Loucy (cell line): Measurements from ENCODE around the gene FGFR2.

Experiments used
- H2AFZ ChIP-seq: fragments of 200-600 bp; sonication (generic); 2 replicates; pipeline ENCODE4 v1.6.0; 2016; ENCODE audit warnings: antibody characterized with exemption, mild to moderate bottlenecking, low read length, moderate library complexity
- H3F3A ChIP-seq: fragments of 200-600 bp; 2 replicates; pipeline ENCODE4 v1.6.0; 2016; ENCODE audit warnings: antibody characterized with exemption, low read depth, mild to moderate bottlenecking
- H3K27me3 ChIP-seq: fragments of 200-600 bp; sonication (generic); 2 replicates; pipeline ENCODE4 v1.6.1; 2014; ENCODE audit warnings: low read length, mild to moderate bottlenecking; ENCODE audit not compliant: insufficient read depth, poor library complexity, severe bottlenecking
- H3K36me3 ChIP-seq: fragments of 200-600 bp; sonication (generic); 2 replicates; pipeline ENCODE4 v1.6.1; 2016; ENCODE audit warnings: low read length; ENCODE audit not compliant: insufficient read depth
- H3K4me1 ChIP-seq: fragments of 200-600 bp; sonication (generic); 2 replicates; pipeline ENCODE4 v1.5.1; 2014; ENCODE audit warnings: low read length, mild to moderate bottlenecking; ENCODE audit not compliant: insufficient read depth, poor library complexity, severe bottlenecking
- H3K4me2 ChIP-seq: fragments of 200-600 bp; sonication (generic); 2 replicates; pipeline ENCODE4 v1.6.0; 2014; ENCODE audit warnings: antibody characterized with exemption, low read length, low read depth, mild to moderate bottlenecking; ENCODE audit not compliant: poor library complexity, severe bottlenecking
- H3K4me3 ChIP-seq: fragments of 200-600 bp; sonication (generic); 2 replicates; pipeline ENCODE4 v1.5.1; 2014; ENCODE audit warnings: low read length, mild to moderate bottlenecking, mixed read lengths; ENCODE audit not compliant: poor library complexity, severe bottlenecking
- H3K79me2 ChIP-seq: fragments of 200-600 bp; sonication (generic); 2 replicates; pipeline ENCODE4 v1.6.1; 2014; ENCODE audit warnings: low read length; ENCODE audit not compliant: insufficient read depth
- H3K9ac ChIP-seq: fragments of 200-600 bp; sonication (generic); 2 replicates; pipeline ENCODE4 v1.6.0; 2014; ENCODE audit warnings: mild to moderate bottlenecking, low read depth, low read length, moderate library complexity; ENCODE audit not compliant: poor library complexity, severe bottlenecking
- H3K9me2 ChIP-seq: fragments of 200-600 bp; sonication (generic); replicated peaks from 2 replicates; pipeline ENCODE4 v1.6.1; 2016; ENCODE audit warnings: low read depth, low read length, mixed read lengths
- H3K9me3 ChIP-seq: fragments of 200-600 bp; sonication (generic); 2 replicates; pipeline ENCODE4 v1.6.1; 2014; ENCODE audit warnings: mild to moderate bottlenecking, antibody characterized with exemption, low read length, low read depth; ENCODE audit not compliant: insufficient read depth
- H4K20me1 ChIP-seq: fragments of 200-600 bp; sonication (generic); 2 replicates; pipeline ENCODE4 v1.6.0; 2014; ENCODE audit warnings: antibody characterized with exemption, low read length, mild to moderate bottlenecking; ENCODE audit not compliant: insufficient read depth, poor library complexity, severe bottlenecking
- EZH2phosphoT487 ChIP-seq: fragments of 200-600 bp; IDR thresholded peaks from 2 replicates; pipeline ENCODE4 v1.6.1; 2018; ENCODE audit warnings: antibody characterized with exemption, mild to moderate bottlenecking, moderate library complexity, borderline replicate concordance
- TF ChIP-seq, protein P1 (sequence below): fragments of 200-600 bp; sonication (generic); conservative IDR thresholded peaks from 2 replicates; pipeline ENCODE4 v1.5.1; 2014; ENCODE audit warnings: mild to moderate bottlenecking, antibody characterized with exemption, low read length

Gene FGFR2

DNA sequence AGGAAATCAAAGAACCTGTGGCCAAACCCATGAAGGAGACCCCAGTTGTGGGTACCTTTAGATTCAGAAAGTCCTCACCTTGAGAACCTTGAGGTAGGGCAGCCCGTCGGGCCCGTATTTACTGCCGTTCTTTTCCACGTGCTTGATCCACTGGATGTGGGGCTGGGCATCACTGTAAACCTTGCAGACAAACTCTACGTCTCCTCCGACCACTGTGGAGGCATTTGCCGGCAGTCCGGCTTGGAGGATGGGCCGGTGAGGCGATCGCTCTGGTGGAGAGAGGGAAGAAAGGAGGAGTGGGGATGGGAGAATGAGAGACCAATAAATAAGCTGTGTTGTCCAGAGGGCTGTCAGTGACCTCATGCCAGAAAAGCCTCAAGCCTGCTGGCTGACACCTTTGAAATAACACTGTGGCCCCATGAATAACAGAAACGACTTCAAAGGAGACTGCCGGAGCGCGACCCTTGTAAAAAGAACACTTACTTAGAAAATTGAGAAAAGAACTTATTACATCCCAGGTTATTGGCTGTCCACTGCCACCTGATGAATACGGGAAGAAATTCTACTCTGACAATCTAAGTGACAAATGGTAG lies 78.2 kb downstream of the FGFR2 start:
- TF ChIP-seq, protein P1, sequence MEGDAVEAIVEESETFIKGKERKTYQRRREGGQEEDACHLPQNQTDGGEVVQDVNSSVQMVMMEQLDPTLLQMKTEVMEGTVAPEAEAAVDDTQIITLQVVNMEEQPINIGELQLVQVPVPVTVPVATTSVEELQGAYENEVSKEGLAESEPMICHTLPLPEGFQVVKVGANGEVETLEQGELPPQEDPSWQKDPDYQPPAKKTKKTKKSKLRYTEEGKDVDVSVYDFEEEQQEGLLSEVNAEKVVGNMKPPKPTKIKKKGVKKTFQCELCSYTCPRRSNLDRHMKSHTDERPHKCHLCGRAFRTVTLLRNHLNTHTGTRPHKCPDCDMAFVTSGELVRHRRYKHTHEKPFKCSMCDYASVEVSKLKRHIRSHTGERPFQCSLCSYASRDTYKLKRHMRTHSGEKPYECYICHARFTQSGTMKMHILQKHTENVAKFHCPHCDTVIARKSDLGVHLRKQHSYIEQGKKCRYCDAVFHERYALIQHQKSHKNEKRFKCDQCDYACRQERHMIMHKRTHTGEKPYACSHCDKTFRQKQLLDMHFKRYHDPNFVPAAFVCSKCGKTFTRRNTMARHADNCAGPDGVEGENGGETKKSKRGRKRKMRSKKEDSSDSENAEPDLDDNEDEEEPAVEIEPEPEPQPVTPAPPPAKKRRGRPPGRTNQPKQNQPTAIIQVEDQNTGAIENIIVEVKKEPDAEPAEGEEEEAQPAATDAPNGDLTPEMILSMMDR, result no peak
- TF ChIP-seq EZH2phosphoT487, result no peak
- Histone ChIP-seq H2AFZ (no peak overlapping the region), H3K36me3 (no peaks in the 10 kb centered on the region), H3K4me1 (no peaks in the 10 kb centered on the region), H3K4me3 (no peak overlapping the region), H3K79me2 (no peaks in the 10 kb centered on the region), H3K27me3 (no peaks in the 10 kb centered on the region), H3F3A (no peaks in the 10 kb centered on the region), H3K9ac (no peak overlapping the region), H3K4me2 (no peak overlapping the region), H3K9me2 (no peaks in the 10 kb centered on the region), H3K9me3 (no peaks in the 10 kb centered on the region; the same call in 1 of the 2 replicates), H4K20me1 (no peaks in the 10 kb centered on the region)

- Histone ChIP-seq H2AFZ (no peak overlapping the region), H3K36me3 (no peaks in the 10 kb centered on the region), H3K4me2 (no peak overlapping the region), H3K79me2 (no peaks in the 10 kb centered on the region), H3K27me3 (no peaks in the 10 kb centered on the region), H4K20me1 (no peaks in the 10 kb centered on the region), H3K9me3 (no peaks in the 10 kb centered on the region; the same call in 1 of the 2 replicates), H3K9ac (no peak overlapping the region), H3K9me2 (no peaks in the 10 kb centered on the region), H3K4me3 (no peak overlapping the region), H3K4me1 (no peaks in the 10 kb centered on the region), H3F3A (no peaks in the 10 kb centered on the region)
- TF ChIP-seq, protein P1, result no peak
These were observed 78.8 kb downstream of the FGFR2 start for GRCh38 chr10:121519411-121519810.

DNA sequence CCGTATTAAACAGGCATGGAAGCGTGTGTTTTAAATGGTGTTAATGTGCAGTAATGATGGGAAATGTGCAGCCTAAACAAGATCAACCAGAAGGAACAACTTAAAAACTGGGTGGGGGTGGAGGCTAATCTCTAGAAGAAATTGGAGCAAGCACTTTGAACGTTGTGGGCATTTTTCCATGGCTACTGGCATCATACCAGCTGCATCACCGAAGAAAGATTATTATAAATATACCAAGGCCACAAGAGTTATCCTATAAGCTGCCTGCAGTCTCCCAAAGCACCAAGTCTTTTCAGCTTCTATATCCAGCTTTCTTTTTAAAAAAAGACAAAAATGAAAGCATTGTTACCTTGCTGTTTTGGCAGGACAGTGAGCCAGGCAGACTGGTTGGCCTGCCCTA lies 79.9 kb downstream of the FGFR2 start:
- H3K79me2 ChIP-seq, result no peaks in the 10 kb centered on the region
- H2AFZ ChIP-seq, result no peak overlapping the region
- no peak overlapping the region for H3K4me2 ChIP-seq
- no peaks in the 10 kb centered on the region for H3K9me2 ChIP-seq
- TF ChIP-seq, protein P1, result no peak
- TF ChIP-seq EZH2phosphoT487, result no peak
- no peaks in the 10 kb centered on the region for H3K27me3 ChIP-seq
- H3K9me3 ChIP-seq, result no peaks in the 10 kb centered on the region; the same call in 1 of the 2 replicates
- no peaks in the 10 kb centered on the region for H3F3A ChIP-seq
- no peaks in the 10 kb centered on the region for H3K36me3 ChIP-seq
- H3K9ac ChIP-seq, result no peak overlapping the region
- H3K4me1 ChIP-seq, result no peaks in the 10 kb centered on the region
- H4K20me1 ChIP-seq, result no peaks in the 10 kb centered on the region
- H3K4me3 ChIP-seq, result no peak overlapping the region
